BJ (cell line): ENCODE data around the gene GBGT1. TPM values are rescaled to one million over a fixed set of nuclear protein-coding genes. Genes with fewer than 3 reads are reported as not detected.

Source experiments
- CTCF ChIA-PET: fragments of 350-600 bp; formaldehyde crosslinking; extraction: SDS; loops from one replicate; lab custom pipeline; 2021; ENCODE audit warnings: antibody characterized with exemption, inconsistent platforms; lab: Yijun Ruan, JAX
- POLR2A ChIA-PET: fragments of 300-600 bp; sonication (Branson Sonifier 250); formaldehyde crosslinking; extraction: SDS; loops from one replicate; lab custom pipeline; 2021; ENCODE audit warnings: antibody characterized with exemption; lab: Charles Lee
- DNase-seq: peaks from one replicate; pipeline ENCODE4 v3.0.0-alpha.2; 2011; ENCODE audit warnings: low read depth
- H3K27me3 ChIP-seq: 2 replicates; pipeline ENCODE4 v1.6.0; 2011; ENCODE audit warnings: low read length; ENCODE audit not compliant: control insufficient read depth, insufficient read depth
- H3K36me3 ChIP-seq: 2 replicates; pipeline ENCODE4 v1.5.1; 2011; ENCODE audit warnings: low read length; ENCODE audit not compliant: control insufficient read depth, insufficient read depth
- H3K4me3 ChIP-seq: 2 replicates; pipeline ENCODE4 v1.5.1; 2011; ENCODE audit warnings: low read depth, mild to moderate bottlenecking, control low read depth, low read length
- polyA plus RNA-seq: library from polyadenylated mRNA; depleted of rRNA; stranded (reverse); fragments of >200 nt; gene quantifications from 2 replicates; pipeline ENCODE4 v1.2.3, GENCODE V29; 2011
- TF ChIP-seq, protein P1 (sequence below): IDR thresholded peaks from 2 replicates; pipeline ENCODE4 v1.5.1; 2011; ENCODE audit warnings: low read depth, mild to moderate bottlenecking, control low read depth, inconsistent platforms, low read length, moderate library complexity; ENCODE audit not compliant: insufficient read depth

The GBGT1 gene
- polyA plus RNA-seq, 1 experiment = 10.3 TPM

DNA sequence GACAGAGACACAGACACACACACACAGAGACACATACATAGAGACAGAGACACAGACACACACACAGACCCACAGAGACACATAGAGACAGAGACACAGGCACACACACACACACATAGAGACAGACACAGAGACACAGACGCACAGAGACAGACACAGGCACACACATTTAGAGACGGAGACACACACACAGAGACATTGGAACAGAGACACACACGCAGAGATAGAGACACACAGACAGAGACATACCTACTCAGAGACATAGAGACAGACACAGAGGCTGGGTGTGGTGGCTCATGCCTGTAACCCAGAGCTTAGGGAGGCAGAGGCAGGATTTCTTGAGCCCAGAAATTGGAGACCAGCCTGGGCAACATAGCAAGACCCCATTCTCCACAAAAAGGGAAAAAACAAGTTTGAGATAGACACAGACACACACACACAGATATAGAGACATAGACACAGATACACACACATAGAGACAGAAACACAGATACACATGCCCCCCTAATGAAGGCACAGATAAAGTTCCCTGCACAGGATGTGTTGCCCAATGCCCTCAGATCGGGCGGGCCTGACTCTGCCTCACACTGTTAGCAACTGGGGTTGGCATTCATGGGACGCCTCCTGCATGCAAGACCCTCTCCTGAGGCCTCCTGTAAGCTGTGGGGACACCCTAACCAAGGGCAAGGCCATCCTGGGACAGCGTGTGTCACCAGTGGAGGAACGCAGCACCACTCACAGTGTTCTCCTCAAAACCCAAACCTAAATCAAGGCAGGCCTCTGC lies 39.4 kb downstream of the GBGT1 start:
- no peak for DNase-seq
- no peak overlapping the region for H3K4me3 ChIP-seq
- ChIA-PET CTCF (interaction anchor here (2.2 kb wide), 1 partner anchor 20 kb away, joined by 10 read pairs; no protein-coding TSS in a partner anchor), POLR2A (no interaction called here)
- H3K27me3 ChIP-seq = no peaks in the 10 kb centered on the region
- peaks cover 4% of the 10 kb centered on the region for H3K36me3 ChIP-seq
- TF ChIP-seq, protein P1, sequence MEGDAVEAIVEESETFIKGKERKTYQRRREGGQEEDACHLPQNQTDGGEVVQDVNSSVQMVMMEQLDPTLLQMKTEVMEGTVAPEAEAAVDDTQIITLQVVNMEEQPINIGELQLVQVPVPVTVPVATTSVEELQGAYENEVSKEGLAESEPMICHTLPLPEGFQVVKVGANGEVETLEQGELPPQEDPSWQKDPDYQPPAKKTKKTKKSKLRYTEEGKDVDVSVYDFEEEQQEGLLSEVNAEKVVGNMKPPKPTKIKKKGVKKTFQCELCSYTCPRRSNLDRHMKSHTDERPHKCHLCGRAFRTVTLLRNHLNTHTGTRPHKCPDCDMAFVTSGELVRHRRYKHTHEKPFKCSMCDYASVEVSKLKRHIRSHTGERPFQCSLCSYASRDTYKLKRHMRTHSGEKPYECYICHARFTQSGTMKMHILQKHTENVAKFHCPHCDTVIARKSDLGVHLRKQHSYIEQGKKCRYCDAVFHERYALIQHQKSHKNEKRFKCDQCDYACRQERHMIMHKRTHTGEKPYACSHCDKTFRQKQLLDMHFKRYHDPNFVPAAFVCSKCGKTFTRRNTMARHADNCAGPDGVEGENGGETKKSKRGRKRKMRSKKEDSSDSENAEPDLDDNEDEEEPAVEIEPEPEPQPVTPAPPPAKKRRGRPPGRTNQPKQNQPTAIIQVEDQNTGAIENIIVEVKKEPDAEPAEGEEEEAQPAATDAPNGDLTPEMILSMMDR = no peak

DNA sequence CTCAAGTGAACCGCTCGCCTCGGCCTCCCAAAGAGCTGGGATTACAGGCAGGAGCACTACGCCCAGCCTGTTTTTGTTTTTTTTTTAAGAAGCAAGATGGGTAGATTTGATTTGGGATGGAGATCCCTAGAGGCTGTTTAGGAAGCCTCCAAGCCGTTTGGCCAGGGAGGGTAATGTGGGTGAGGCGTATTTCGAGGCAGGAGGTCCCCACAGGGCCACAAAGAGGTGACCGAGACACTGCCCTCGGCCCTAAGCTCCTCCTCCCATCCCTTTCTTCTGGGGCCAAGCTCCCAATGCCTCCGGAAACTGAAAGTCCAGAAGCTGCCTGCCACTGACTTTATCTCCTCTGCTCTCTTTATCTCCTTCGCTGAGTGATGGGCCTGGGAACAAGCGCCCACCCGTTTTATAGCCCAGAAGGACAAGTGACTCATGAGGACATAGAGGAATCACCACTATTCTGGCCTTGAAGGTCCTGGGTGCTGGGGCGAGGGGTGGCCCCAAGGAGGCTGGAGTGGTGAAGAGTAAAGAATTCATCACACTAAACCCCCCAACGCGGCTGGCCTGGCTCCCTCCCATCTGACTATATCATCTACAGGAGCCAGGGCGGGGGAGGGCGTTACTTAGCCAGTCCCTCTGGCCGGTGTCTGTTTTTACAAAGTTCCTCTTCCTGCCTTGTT lies 40.6 kb downstream of the GBGT1 start:
- ChIA-PET CTCF (interaction anchor here (25.9 kb wide), 1 partner anchor 25 kb away, joined by 505 read pairs; no protein-coding TSS in a partner anchor), POLR2A (no interaction called here)
- Histone ChIP-seq H3K4me3 (no peak overlapping the region), H3K36me3 (peaks cover 4% of the 10 kb centered on the region), H3K27me3 (no peaks in the 10 kb centered on the region)
- no peak for DNase-seq
- TF ChIP-seq, protein P1 = no peak

DNA sequence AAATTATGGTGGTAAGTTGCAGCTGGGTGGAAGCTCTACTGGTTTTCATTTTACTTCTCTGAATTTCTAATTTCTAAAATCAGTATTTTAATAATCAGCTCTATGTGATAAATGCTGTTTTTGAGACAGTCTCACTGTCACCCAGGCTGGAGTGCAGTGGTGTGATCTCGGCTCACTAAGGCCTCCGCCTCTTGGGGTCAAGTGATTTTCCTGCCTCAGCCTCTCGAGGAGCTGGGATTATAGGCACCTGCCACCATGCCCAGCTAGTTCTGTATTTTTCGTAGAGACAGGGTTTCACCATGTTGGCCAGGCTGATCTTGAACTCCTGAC lies 41.1 kb downstream of the GBGT1 start:
- H3K36me3 ChIP-seq = peaks cover 4% of the 10 kb centered on the region
- TF ChIP-seq, protein P1 = no peak
- H3K27me3 ChIP-seq = no peaks in the 10 kb centered on the region
- no peak for DNase-seq
- no peak overlapping the region for H3K4me3 ChIP-seq
- CTCF ChIA-PET = interaction anchor here (25.9 kb wide), 1 partner anchor 25 kb away, joined by 505 read pairs; no protein-coding TSS in a partner anchor
- POLR2A ChIA-PET = no interaction called here

DNA sequence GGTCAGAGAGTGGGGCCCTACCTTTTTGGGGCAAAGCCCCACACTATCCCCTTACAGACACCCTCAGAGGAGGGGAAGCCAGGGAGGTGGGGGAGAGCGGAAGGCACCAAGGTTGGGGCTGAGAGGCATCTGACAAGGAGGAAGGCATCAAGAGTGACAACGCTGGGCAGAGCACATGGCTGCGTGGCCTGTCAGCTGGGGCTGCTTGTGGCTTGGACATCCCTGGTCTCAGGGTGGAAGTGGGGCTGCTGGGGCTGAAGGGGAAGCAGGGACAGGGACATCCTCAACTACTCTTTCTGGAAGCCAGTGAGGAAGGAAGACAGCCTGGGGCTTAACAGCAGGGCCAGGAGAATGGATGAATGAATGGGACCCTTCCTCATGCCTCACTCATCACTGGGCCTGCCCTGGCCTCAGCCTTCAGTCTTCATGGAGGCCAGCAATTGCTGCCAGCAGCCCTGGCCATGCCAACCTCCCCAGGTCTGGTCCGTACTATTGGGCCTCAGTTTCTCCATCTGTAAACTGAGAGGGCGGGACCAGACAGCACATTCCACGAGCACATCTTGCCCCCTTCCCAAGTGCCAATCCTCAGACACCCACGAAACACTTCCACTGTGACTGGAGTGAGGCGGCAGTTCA lies 41.7 kb downstream of the GBGT1 start:
- Histone ChIP-seq H3K4me3 (no peak overlapping the region), H3K36me3 (0 out of 2 replicates have a peak, but pooled peaks cover under 1% of the 10 kb centered on the region), H3K27me3 (no peaks in the 10 kb centered on the region)
- TF ChIP-seq, protein P1 = no peak
- no peak for DNase-seq
- CTCF ChIA-PET = interaction anchor here (25.9 kb wide), 1 partner anchor 26 kb away, joined by 505 read pairs; no protein-coding TSS in a partner anchor
- POLR2A ChIA-PET = no interaction called here
